ENCODE measurements around the gene BIRC3. TPM values are rescaled to one million over a fixed set of nuclear protein-coding genes. Genes with fewer than 3 reads are reported as not detected.

BIRC3 gene
- total and polyA plus RNA-seq, 5 donors from 2014 or later: 107 to 239 (median 128) TPM

GRCh38 chr11:102287964-102288724 is 29.1 kb upstream of the BIRC3 start:
- H3K4me1 ChIP-seq (ENCODE audit: control insufficient read depth, insufficient read depth, low read length, poor library complexity, severe bottlenecking): peaks cover 15% of the 10 kb centered on the region
- Mint-ChIP-seq H3K4me1 (peaks cover 20 to 46% (median 34%) of the 10 kb centered on the region in 4 donors), H3K4me3 (peak overlapping the region; percentile 33 to 79 (median 59)), H3K27ac (peak overlapping the region; percentile 39 to 70 (median 56)), H3K36me3 (peaks cover 4% of the 10 kb centered on the region), H3K9me3 (no peaks in the 10 kb centered on the region), H3K27me3 (peaks cover 1% of the 10 kb centered on the region)
- peak overlapping the region; percentile 69 for H3K4me3 ChIP-seq (ENCODE audit: low read depth, low read length)
- H3K27me3 ChIP-seq (ENCODE audit: control insufficient read depth, insufficient read depth, low read length): no peaks in the 10 kb centered on the region
- H3K27ac ChIP-seq (ENCODE audit: insufficient read depth, low read length, poor library complexity, severe bottlenecking): peak overlapping the region; percentile 42
- H3K9me3 ChIP-seq (ENCODE audit: control insufficient read depth in 2 of 2, low read length in 2 of 2): no peaks in the 10 kb centered on the region
- ATAC-seq (ENCODE audit: low read depth in 2 of 2) (peak; percentile 77), DNase-seq (peak; percentile 33 to 79 (median 72))
- no peaks in the 10 kb centered on the region for H3K36me3 ChIP-seq (ENCODE audit: control insufficient read depth, insufficient read depth, low read length)

GRCh38 chr11:102288725-102289083 is 28.6 kb upstream of the BIRC3 start:
- H3K36me3 Mint-ChIP-seq: peaks cover 4% of the 10 kb centered on the region
- H3K27ac Mint-ChIP-seq: peak overlapping the region; percentile 39 to 70 (median 56)
- Histone ChIP-seq H3K36me3 (ENCODE audit: control insufficient read depth, insufficient read depth, low read length) (no peaks in the 10 kb centered on the region), H3K4me1 (ENCODE audit: control insufficient read depth, insufficient read depth, low read length, poor library complexity, severe bottlenecking) (peaks cover 21% of the 10 kb centered on the region), H3K27me3 (ENCODE audit: control insufficient read depth, insufficient read depth, low read length) (no peaks in the 10 kb centered on the region), H3K27ac (ENCODE audit: insufficient read depth, low read length, poor library complexity, severe bottlenecking) (no peak overlapping the region), H3K9me3 (ENCODE audit: control insufficient read depth in 2 of 2, low read length in 2 of 2) (no peaks in the 10 kb centered on the region), H3K4me3 (ENCODE audit: low read depth, low read length) (peak overlapping the region; percentile 69)
- DNase-seq (no peak), ATAC-seq (ENCODE audit: low read depth in 2 of 2) (no peak)
- no peaks in the 10 kb centered on the region for H3K27me3 Mint-ChIP-seq
- H3K9me3 Mint-ChIP-seq: no peaks in the 10 kb centered on the region
- peak overlapping the region; percentile 33 to 79 (median 59) for H3K4me3 Mint-ChIP-seq
- peaks cover 20 to 48% (median 34%) of the 10 kb centered on the region in 4 donors for H3K4me1 Mint-ChIP-seq

GRCh38 chr11:102289592-102289991 is 27.7 kb upstream of the BIRC3 start:
- Histone ChIP-seq H3K4me3 (ENCODE audit: low read depth, low read length) (no peak overlapping the region), H3K36me3 (ENCODE audit: control insufficient read depth, insufficient read depth, low read length) (no peaks in the 10 kb centered on the region), H3K27ac (ENCODE audit: insufficient read depth, low read length, poor library complexity, severe bottlenecking) (no peak overlapping the region), H3K9me3 (ENCODE audit: control insufficient read depth in 2 of 2, low read length in 2 of 2) (no peaks in the 10 kb centered on the region), H3K27me3 (ENCODE audit: control insufficient read depth, insufficient read depth, low read length) (no peaks in the 10 kb centered on the region), H3K4me1 (ENCODE audit: control insufficient read depth, insufficient read depth, low read length, poor library complexity, severe bottlenecking) (peaks cover 28% of the 10 kb centered on the region)
- Mint-ChIP-seq H3K4me3 (peak overlapping the region in 3 of 4 donors; percentile 12 to 72 (median 36)), H3K9me3 (no peaks in the 10 kb centered on the region), H3K27ac (peak overlapping the region; percentile 39 to 56 (median 53)), H3K4me1 (peaks cover 24 to 56% (median 39%) of the 10 kb centered on the region in 4 donors), H3K27me3 (no peaks in the 10 kb centered on the region), H3K36me3 (peaks cover 4% of the 10 kb centered on the region)
- DNase-seq (no peak), ATAC-seq (ENCODE audit: low read depth in 2 of 2) (no peak)

- Histone ChIP-seq H3K27me3 (ENCODE audit: control insufficient read depth, insufficient read depth, low read length) (no peaks in the 10 kb centered on the region), H3K4me3 (ENCODE audit: low read depth, low read length) (no peak overlapping the region), H3K36me3 (ENCODE audit: control insufficient read depth, insufficient read depth, low read length) (no peaks in the 10 kb centered on the region), H3K4me1 (ENCODE audit: control insufficient read depth, insufficient read depth, low read length, poor library complexity, severe bottlenecking) (peaks cover 40% of the 10 kb centered on the region), H3K9me3 (ENCODE audit: control insufficient read depth in 2 of 2, low read length in 2 of 2) (no peaks in the 10 kb centered on the region), H3K27ac (ENCODE audit: insufficient read depth, low read length, poor library complexity, severe bottlenecking) (no peak overlapping the region)
- H3K4me3 Mint-ChIP-seq: peak overlapping the region in 3 of 4 donors; percentile 2 to 71 (median 56)
- peak overlapping the region in 1 of 3 donors; percentile 80 for H3K27ac Mint-ChIP-seq
- no peaks in the 10 kb centered on the region for H3K27me3 Mint-ChIP-seq
- peaks cover 35 to 74% (median 52%) of the 10 kb centered on the region in 4 donors for H3K4me1 Mint-ChIP-seq
- H3K36me3 Mint-ChIP-seq: peaks cover 4% of the 10 kb centered on the region
- H3K9me3 Mint-ChIP-seq: peaks cover 0 to 3% (median 0%) of the 10 kb centered on the region in 7 donors
- no peak for DNase-seq
- ATAC-seq (ENCODE audit: low read depth in 2 of 2): no peak
Observed at GRCh38 chr11:102291831-102292230, 25.5 kb upstream of the BIRC3 start.

DNA sequence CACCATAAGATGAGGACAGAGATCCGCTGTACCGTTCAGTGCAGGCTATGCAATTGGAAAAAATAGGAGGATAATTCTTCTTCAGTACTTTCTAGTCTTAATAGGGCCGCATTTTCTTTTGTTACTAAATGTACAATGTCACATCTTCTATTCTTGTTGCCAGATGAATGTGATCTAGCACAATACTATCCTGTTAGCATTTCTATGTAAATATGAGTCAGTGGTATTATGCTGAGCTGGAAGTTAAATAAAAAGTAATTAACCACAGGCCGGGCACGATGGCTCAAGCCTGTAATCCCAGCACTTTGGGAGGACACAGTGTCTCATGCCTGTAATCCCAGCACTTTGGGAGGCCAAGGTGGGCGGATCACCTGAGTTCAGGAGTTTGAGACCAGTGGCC is 24.4 kb upstream of the BIRC3 start:
- peak overlapping the region; percentile 49 to 83 (median 57) for H3K4me3 Mint-ChIP-seq
- H3K27me3 ChIP-seq (ENCODE audit: control insufficient read depth, insufficient read depth, low read length): no peaks in the 10 kb centered on the region
- no peaks in the 10 kb centered on the region for H3K9me3 ChIP-seq (ENCODE audit: control insufficient read depth in 2 of 2, low read length in 2 of 2)
- ATAC-seq (ENCODE audit: low read depth in 2 of 2) (no peak), DNase-seq (no peak)
- H3K27ac ChIP-seq (ENCODE audit: insufficient read depth, low read length, poor library complexity, severe bottlenecking): peak overlapping the region; percentile 80
- no peak overlapping the region for H3K4me3 ChIP-seq (ENCODE audit: low read depth, low read length)
- H3K27ac Mint-ChIP-seq: peak overlapping the region; percentile 38 to 91 (median 52)
- H3K36me3 ChIP-seq (ENCODE audit: control insufficient read depth, insufficient read depth, low read length): no peaks in the 10 kb centered on the region
- peaks cover 0 to 3% (median 0%) of the 10 kb centered on the region in 7 donors for H3K9me3 Mint-ChIP-seq
- peaks cover 37% of the 10 kb centered on the region for H3K4me1 ChIP-seq (ENCODE audit: control insufficient read depth, insufficient read depth, low read length, poor library complexity, severe bottlenecking)
- no peaks in the 10 kb centered on the region for H3K27me3 Mint-ChIP-seq
- peaks cover 4% of the 10 kb centered on the region for H3K36me3 Mint-ChIP-seq
- H3K4me1 Mint-ChIP-seq: peaks cover 32 to 73% (median 48%) of the 10 kb centered on the region in 4 donors

DNA sequence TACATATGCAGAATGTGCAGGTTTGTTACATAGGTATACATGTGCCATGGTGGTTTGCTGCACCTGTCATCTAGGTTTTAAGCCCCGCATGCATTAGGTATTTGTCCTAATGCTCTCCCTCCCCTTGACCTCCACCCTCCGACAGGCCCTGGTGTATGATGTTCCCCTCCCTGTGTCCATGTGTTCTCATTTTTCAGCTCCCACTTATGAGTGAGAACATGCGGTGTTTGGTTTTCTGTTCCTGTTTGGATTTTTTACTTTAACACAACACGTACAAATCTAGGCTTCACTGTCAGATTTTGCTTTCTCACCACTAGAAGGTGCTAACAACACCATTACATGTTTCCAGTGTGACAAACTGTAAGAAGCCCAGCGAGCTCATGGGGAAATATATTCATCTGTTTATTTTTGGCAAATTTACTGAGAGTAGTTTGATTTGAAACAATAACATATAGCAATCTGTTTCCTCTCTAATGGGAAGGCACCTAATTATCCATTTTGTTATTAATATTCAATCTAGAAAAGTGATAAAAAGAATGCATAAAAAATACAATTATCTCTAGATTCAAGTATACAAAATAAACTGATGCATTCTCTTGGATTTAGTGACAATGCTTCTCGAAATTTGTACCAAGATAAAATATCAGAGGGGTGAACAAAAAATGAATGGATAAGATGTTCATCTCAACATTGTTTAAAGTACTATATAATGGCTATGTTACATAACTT is 23.2 kb upstream of the BIRC3 start:
- Mint-ChIP-seq H3K9me3 (peaks cover 0 to 3% (median 0%) of the 10 kb centered on the region in 7 donors), H3K27me3 (no peaks in the 10 kb centered on the region), H3K4me3 (peak overlapping the region; percentile 82 to 97 (median 94)), H3K4me1 (peaks cover 25 to 73% (median 42%) of the 10 kb centered on the region in 4 donors), H3K27ac (peak overlapping the region; percentile 91 to 98 (median 96)), H3K36me3 (peaks cover 4% of the 10 kb centered on the region)
- Histone ChIP-seq H3K9me3 (ENCODE audit: control insufficient read depth in 2 of 2, low read length in 2 of 2) (no peaks in the 10 kb centered on the region), H3K4me1 (ENCODE audit: control insufficient read depth, insufficient read depth, low read length, poor library complexity, severe bottlenecking) (peaks cover 27% of the 10 kb centered on the region), H3K27ac (ENCODE audit: insufficient read depth, low read length, poor library complexity, severe bottlenecking) (peak overlapping the region; percentile 80), H3K36me3 (ENCODE audit: control insufficient read depth, insufficient read depth, low read length) (no peaks in the 10 kb centered on the region), H3K4me3 (ENCODE audit: low read depth, low read length) (peak overlapping the region; percentile 89), H3K27me3 (ENCODE audit: control insufficient read depth, insufficient read depth, low read length) (no peaks in the 10 kb centered on the region)
- DNase-seq (peak in 2 of 3 donors; percentile 77 to 87), ATAC-seq (ENCODE audit: low read depth in 2 of 2) (peak; percentile 89 to 95)

DNA sequence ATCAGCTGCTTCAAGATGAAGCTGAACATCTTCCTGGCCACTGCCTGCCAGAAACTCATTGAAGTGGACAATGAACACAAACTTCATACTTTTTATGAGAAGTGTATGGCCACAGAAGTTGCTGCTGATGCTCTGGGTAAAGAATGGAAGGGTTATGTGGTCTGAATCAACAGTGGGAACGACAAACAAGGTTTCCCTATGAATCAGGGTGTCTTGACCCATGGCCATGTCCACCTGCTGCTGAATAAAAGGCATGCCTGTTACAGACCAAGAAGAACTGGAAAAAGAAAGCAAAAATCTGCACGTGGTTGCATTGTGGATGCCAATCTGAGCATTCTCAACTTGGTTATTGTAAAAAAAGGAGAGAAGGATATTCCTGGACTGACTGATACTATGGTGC is 22.2 kb upstream of the BIRC3 start:
- H3K9me3 ChIP-seq (ENCODE audit: control insufficient read depth in 2 of 2, low read length in 2 of 2): no peaks in the 10 kb centered on the region
- ATAC-seq (ENCODE audit: low read depth in 2 of 2): no peak
- peak overlapping the region; percentile 80 for H3K27ac ChIP-seq (ENCODE audit: insufficient read depth, low read length, poor library complexity, severe bottlenecking)
- peaks cover 0 to 4% (median 0%) of the 10 kb centered on the region in 7 donors for H3K9me3 Mint-ChIP-seq
- peaks cover 4% of the 10 kb centered on the region for H3K36me3 Mint-ChIP-seq
- peaks cover 28% of the 10 kb centered on the region for H3K4me1 ChIP-seq (ENCODE audit: control insufficient read depth, insufficient read depth, low read length, poor library complexity, severe bottlenecking)
- no peak for DNase-seq
- no peaks in the 10 kb centered on the region for H3K27me3 Mint-ChIP-seq
- H3K27me3 ChIP-seq (ENCODE audit: control insufficient read depth, insufficient read depth, low read length): no peaks in the 10 kb centered on the region
- H3K27ac Mint-ChIP-seq: peak overlapping the region; percentile 78 to 97 (median 91)
- no peaks in the 10 kb centered on the region for H3K36me3 ChIP-seq (ENCODE audit: control insufficient read depth, insufficient read depth, low read length)
- peak overlapping the region; percentile 89 for H3K4me3 ChIP-seq (ENCODE audit: low read depth, low read length)
- H3K4me1 Mint-ChIP-seq: peaks cover 24 to 73% (median 44%) of the 10 kb centered on the region in 4 donors
- H3K4me3 Mint-ChIP-seq: peak overlapping the region; percentile 53 to 96 (median 72)

Measured in CD4-positive, CD25-positive, alpha-beta regulatory T cell (primary cell).